Neural cell (in vitro differentiated cells): ENCODE measurements around the gene NCAPD2. TPM values are rescaled to one million over a fixed set of nuclear protein-coding genes. Genes with fewer than 3 reads are reported as not detected.
A peak's percentile ranks its signal among the peaks of the same experiment; 100 is the strongest.

ENCODE experiments used
- H2AFZ ChIP-seq: fragments of 200-600, 300-800 bp; sonication (generic), shearing (Covaris generic); 2 replicates; pipeline ENCODE4 v1.6.0; 2014; ENCODE audit warnings: low read depth, mild to moderate bottlenecking, antibody characterized with exemption, low read length, moderate library complexity
- H3F3A ChIP-seq: fragments of 200-600 bp; shearing (Covaris generic); 2 replicates; pipeline ENCODE4 v1.6.1; 2016; ENCODE audit warnings: mild to moderate bottlenecking, moderate library complexity, mixed read lengths, antibody characterized with exemption, low read length; ENCODE audit not compliant: insufficient read depth, poor library complexity, severe bottlenecking
- H3K27ac ChIP-seq: fragments of 200-600, 300-800 bp; sonication (generic), shearing (Covaris generic); 2 replicates; pipeline ENCODE4 v1.5.1; 2014; ENCODE audit warnings: mild to moderate bottlenecking, low read length, moderate library complexity
- H3K27me3 ChIP-seq: fragments of 300-800, 200-600 bp; sonication (generic), shearing (Covaris generic); 2 replicates; pipeline ENCODE4 v1.6.0; 2014; ENCODE audit warnings: mild to moderate bottlenecking, low read depth, low read length, moderate library complexity; ENCODE audit not compliant: insufficient read depth
- H3K36me3 ChIP-seq: fragments of 300-800, 200-600 bp; sonication (generic), shearing (Covaris generic); 2 replicates; pipeline ENCODE4 v1.5.1; 2014; ENCODE audit warnings: mild to moderate bottlenecking, antibody characterized with exemption, low read length, moderate library complexity; ENCODE audit not compliant: insufficient read depth
- H3K4me2 ChIP-seq: fragments of 300-800, 200-600 bp; sonication (generic), shearing (Covaris generic); 2 replicates; pipeline ENCODE4 v1.6.0; 2014; ENCODE audit warnings: mild to moderate bottlenecking, low read length
- H3K4me3 ChIP-seq: fragments of 300-800, 200-600 bp; sonication (generic), shearing (Covaris generic); 2 replicates; pipeline ENCODE4 v1.5.1; 2014; ENCODE audit warnings: mild to moderate bottlenecking, low read length, moderate library complexity
- H3K79me2 ChIP-seq: fragments of 200-600 bp; shearing (Covaris generic); replicated peaks from 2 replicates; pipeline ENCODE4 v1.6.0; 2014; ENCODE audit warnings: mild to moderate bottlenecking, low read length, moderate library complexity; ENCODE audit not compliant: insufficient read depth
- H3K9ac ChIP-seq: fragments of 300-800, 200-600 bp; sonication (generic), shearing (Covaris generic); 2 replicates; pipeline ENCODE4 v1.6.1; 2016; ENCODE audit warnings: mild to moderate bottlenecking, low read length, mixed read lengths
- H3K9me2 ChIP-seq: fragments of 200-600 bp; shearing (Covaris generic); 2 replicates; pipeline ENCODE4 v1.6.1; 2016; ENCODE audit warnings: mild to moderate bottlenecking, low read length, mixed read lengths; ENCODE audit not compliant: insufficient read depth
- H3K9me3 ChIP-seq: fragments of 200-600, 300-800 bp; sonication (generic), shearing (Covaris generic); 2 replicates; pipeline ENCODE4 v1.6.1; 2016; ENCODE audit warnings: mild to moderate bottlenecking, mixed run types, low read length, moderate library complexity, mixed read lengths
- H4K20me1 ChIP-seq: fragments of 200-600 bp; shearing (Covaris generic); 2 replicates; pipeline ENCODE4 v1.6.1; 2016; ENCODE audit warnings: mild to moderate bottlenecking, mixed run types; ENCODE audit not compliant: insufficient read depth
- CTCF ChIP-seq: fragments of 450-650 bp; IDR thresholded peaks from 2 replicates; pipeline ENCODE4 v1.5.1; 2014; ENCODE audit warnings: antibody characterized with exemption, mild to moderate bottlenecking, moderate library complexity; ENCODE audit not compliant: poor library complexity, severe bottlenecking
- EP300 ChIP-seq: fragments of 450-650 bp; conservative IDR thresholded peaks from 2 replicates; pipeline ENCODE4 v1.6.1; 2014; ENCODE audit warnings: antibody characterized with exemption, mild to moderate bottlenecking, moderate library complexity; ENCODE audit not compliant: poor library complexity, severe bottlenecking
- EZH2 ChIP-seq: fragments of 200-600, 300-800 bp; shearing (Covaris generic), sonication (generic); IDR thresholded peaks from 2 replicates; pipeline ENCODE4 v1.6.1; 2014; ENCODE audit warnings: antibody characterized with exemption, low read length, borderline replicate concordance, mild to moderate bottlenecking; ENCODE audit not compliant: insufficient read depth, poor library complexity, severe bottlenecking
- MXI1 ChIP-seq: fragments of 450-650 bp; conservative IDR thresholded peaks from 2 replicates; pipeline ENCODE4 v1.6.1; 2014; ENCODE audit warnings: antibody characterized with exemption, mild to moderate bottlenecking; ENCODE audit not compliant: poor library complexity, severe bottlenecking
- POLR2AphosphoS5 ChIP-seq: IDR thresholded peaks from 2 replicates; pipeline ENCODE4 v1.6.1; 2012
- RAD21 ChIP-seq: fragments of 450-650 bp; conservative IDR thresholded peaks from 2 replicates; pipeline ENCODE4 v1.6.1; 2014; ENCODE audit warnings: antibody characterized with exemption, mild to moderate bottlenecking, moderate library complexity
- SMC3 ChIP-seq: fragments of 450-650 bp; conservative IDR thresholded peaks from 2 replicates; pipeline ENCODE4 v1.6.1; 2014; ENCODE audit warnings: antibody characterized with exemption, mild to moderate bottlenecking, moderate library complexity; ENCODE audit not compliant: poor library complexity
- TAF1 ChIP-seq: IDR thresholded peaks from 2 replicates; pipeline ENCODE4 v1.6.1; 2012; ENCODE audit warnings: low read depth
- polyA plus RNA-seq: library from polyadenylated mRNA; depleted of rRNA; stranded (reverse); fragments of >200 nt; gene quantifications from 2 replicates; pipeline ENCODE4 v1.2.3, GENCODE V29; 2014
- TF ChIP-seq, protein P1 (sequence below): IDR thresholded peaks from 2 replicates; pipeline ENCODE4 v1.6.1; 2012; ENCODE audit warnings: borderline replicate concordance

NCAPD2 gene
- polyA plus RNA-seq, 1 donor from 2014 or later, result 4.5 TPM

- Histone ChIP-seq H3K4me2 (peak overlapping the region; percentile 49), H3F3A (peaks cover 4% of the 10 kb centered on the region), H3K9me2 (no peaks in the 10 kb centered on the region), H3K36me3 (peaks cover 11% of the 10 kb centered on the region), H4K20me1 (peaks cover 9% of the 10 kb centered on the region), H3K27me3 (no peaks in the 10 kb centered on the region), H2AFZ (peak overlapping the region; percentile 65), H3K27ac (peak overlapping the region; percentile 98), H3K9me3 (no peaks in the 10 kb centered on the region), H3K9ac (peak overlapping the region; percentile 99), H3K4me3 (peak overlapping the region; percentile 100), H3K79me2 (peaks cover 20% of the 10 kb centered on the region)
- TF ChIP-seq EZH2 (no peak), RAD21 (no peak), TAF1 (no peak), EP300 (no peak), MXI1 (no peak), SMC3 (no peak), POLR2AphosphoS5 (no peak), CTCF (no peak)
- TF ChIP-seq, protein P1, sequence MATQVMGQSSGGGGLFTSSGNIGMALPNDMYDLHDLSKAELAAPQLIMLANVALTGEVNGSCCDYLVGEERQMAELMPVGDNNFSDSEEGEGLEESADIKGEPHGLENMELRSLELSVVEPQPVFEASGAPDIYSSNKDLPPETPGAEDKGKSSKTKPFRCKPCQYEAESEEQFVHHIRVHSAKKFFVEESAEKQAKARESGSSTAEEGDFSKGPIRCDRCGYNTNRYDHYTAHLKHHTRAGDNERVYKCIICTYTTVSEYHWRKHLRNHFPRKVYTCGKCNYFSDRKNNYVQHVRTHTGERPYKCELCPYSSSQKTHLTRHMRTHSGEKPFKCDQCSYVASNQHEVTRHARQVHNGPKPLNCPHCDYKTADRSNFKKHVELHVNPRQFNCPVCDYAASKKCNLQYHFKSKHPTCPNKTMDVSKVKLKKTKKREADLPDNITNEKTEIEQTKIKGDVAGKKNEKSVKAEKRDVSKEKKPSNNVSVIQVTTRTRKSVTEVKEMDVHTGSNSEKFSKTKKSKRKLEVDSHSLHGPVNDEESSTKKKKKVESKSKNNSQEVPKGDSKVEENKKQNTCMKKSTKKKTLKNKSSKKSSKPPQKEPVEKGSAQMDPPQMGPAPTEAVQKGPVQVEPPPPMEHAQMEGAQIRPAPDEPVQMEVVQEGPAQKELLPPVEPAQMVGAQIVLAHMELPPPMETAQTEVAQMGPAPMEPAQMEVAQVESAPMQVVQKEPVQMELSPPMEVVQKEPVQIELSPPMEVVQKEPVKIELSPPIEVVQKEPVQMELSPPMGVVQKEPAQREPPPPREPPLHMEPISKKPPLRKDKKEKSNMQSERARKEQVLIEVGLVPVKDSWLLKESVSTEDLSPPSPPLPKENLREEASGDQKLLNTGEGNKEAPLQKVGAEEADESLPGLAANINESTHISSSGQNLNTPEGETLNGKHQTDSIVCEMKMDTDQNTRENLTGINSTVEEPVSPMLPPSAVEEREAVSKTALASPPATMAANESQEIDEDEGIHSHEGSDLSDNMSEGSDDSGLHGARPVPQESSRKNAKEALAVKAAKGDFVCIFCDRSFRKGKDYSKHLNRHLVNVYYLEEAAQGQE, result no peak
Observed at GRCh38 chr12:6533653-6533922, 39.7 kb downstream of the NCAPD2 start.

DNA sequence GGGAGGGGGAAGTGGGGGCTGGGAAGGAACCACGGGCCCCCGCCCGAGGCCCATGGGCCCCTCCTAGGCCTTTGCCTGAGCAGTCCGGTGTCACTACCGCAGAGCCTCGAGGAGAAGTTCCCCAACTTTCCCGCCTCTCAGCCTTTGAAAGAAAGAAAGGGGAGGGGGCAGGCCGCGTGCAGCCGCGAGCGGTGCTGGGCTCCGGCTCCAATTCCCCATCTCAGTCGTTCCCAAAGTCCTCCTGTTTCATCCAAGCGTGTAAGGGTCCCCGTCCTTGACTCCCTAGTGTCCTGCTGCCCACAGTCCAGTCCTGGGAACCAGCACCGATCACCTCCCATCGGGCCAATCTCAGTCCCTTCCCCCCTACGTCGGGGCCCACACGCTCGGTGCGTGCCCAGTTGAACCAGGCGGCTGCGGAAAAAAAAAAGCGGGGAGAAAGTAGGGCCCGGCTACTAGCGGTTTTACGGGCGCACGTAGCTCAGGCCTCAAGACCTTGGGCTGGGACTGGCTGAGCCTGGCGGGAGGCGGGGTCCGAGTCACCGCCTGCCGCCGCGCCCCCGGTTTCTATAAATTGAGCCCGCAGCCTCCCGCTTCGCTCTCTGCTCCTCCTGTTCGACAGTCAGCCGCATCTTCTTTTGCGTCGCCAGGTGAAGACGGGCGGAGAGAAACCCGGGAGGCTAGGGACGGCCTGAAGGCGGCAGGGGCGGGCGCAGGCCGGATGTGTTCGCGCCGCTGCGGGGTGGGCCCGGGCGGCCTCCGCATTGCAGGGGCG, 40.2 kb downstream of the NCAPD2 start, which contains the start of gene GAPDH:
TSS of gene GAPDH (plus strand) at position 595 of the 772 bp plus-strand sequence. CDS start 316 bp downstream, outside the sequence.
- Histone ChIP-seq H3K27me3 (no peaks in the 10 kb centered on the region), H3K4me3 (peak within 1 kb of the TSS; percentile 100), H3K79me2 (peaks cover 20% of the 10 kb centered on the region), H3K9me2 (no peaks in the 10 kb centered on the region), H2AFZ (peak within 1 kb of the TSS; percentile 65), H3K4me2 (peak within 1 kb of the TSS; percentile 92), H3K36me3 (peaks cover 11% of the 10 kb centered on the region), H4K20me1 (peaks cover 9% of the 10 kb centered on the region), H3K9ac (peak within 1 kb of the TSS; percentile 99), H3K9me3 (no peaks in the 10 kb centered on the region), H3F3A (peaks cover 4% of the 10 kb centered on the region), H3K27ac (peak within 1 kb of the TSS; percentile 98)
- TF ChIP-seq RAD21 (no peak), TAF1 (peak; percentile 97), EP300 (peak; percentile 43), SMC3 (peak; percentile 18), CTCF (no peak), EZH2 (no peak), MXI1 (peak; percentile 91), POLR2AphosphoS5 (peak; percentile 99)
- TF ChIP-seq, protein P1, result peak; percentile 89
